ENCODE measurements around the gene SF3A1.

GRCh38 chr22:30289980-30290313 is 66.7 kb downstream of the SF3A1 start:
- TF ChIP-seq CTCF (IDR thresholded peaks at IDR 0.05), result no peak
- no peak for TF ChIP-seq ZFX (IDR thresholded peaks at IDR 0.05; ENCODE audit: borderline replicate concordance)

All from 22Rv1 (cell line).